K562 (cell line): ENCODE results near the gene CTDSPL. TPM values are rescaled to one million over a fixed set of nuclear protein-coding genes. Genes with fewer than 3 reads are reported as not detected.
A peak's percentile ranks its signal among the peaks of the same experiment; 100 is the strongest.

Source experiments
- ATF7 ChIP-seq: fragments of 450-650 bp; IDR thresholded peaks from 2 replicates; pipeline ENCODE4 v1.7.1; 2014; ENCODE audit warnings: mild to moderate bottlenecking, moderate library complexity
- BACH1 ChIP-seq: fragments of 200-800 bp; sonication (Bioruptor generic); IDR thresholded peaks from 2 replicates; pipeline ENCODE4 v1.6.1; 2016; ENCODE audit warnings: missing genetic modification characterization, missing compliant biosample characterization
- CGGBP1 ChIP-seq: fragments of 250-450 bp; sonication (Bioruptor Pico); IDR thresholded peaks from 2 replicates; pipeline ENCODE4 v1.9.0; 2021; ENCODE audit warnings: mild to moderate bottlenecking
- ELF1 ChIP-seq: fragments of 200-800 bp; sonication (Bioruptor generic); IDR thresholded peaks from 2 replicates; pipeline ENCODE4 v1.6.1; 2016; ENCODE audit warnings: missing genetic modification characterization, missing compliant biosample characterization
- HNRNPUL1 ChIP-seq: fragments of 200-400 bp; formaldehyde crosslinking; IDR thresholded peaks from 2 replicates; pipeline ENCODE4 v1.6.1; 2017; ENCODE audit warnings: low read length
- MYC ChIP-seq, 2 experiments: fragments of 250-450 bp in 1 of 2; sonication (Bioruptor Pico) in 1 of 2; IDR thresholded peaks; 2 replicates each; pipeline versions ENCODE4 v1.5.1 to v1.6.1; 2012 to 2021; ENCODE audit warnings: low read depth in 2 of 2, borderline replicate concordance in 1 of 2, improper control_type of control experiment in 1 of 2, low read length in 1 of 2, mild to moderate bottlenecking in 1 of 2, moderate library complexity in 1 of 2
- RERE ChIP-seq: sonication (generic); formaldehyde crosslinking; IDR thresholded peaks from 2 replicates; pipeline ENCODE4 v1.8.0; 2023; ENCODE audit warnings: missing genetic modification reagents, mild to moderate bottlenecking, borderline replicate concordance
- SOX6 ChIP-seq: fragments of 450-650 bp; IDR thresholded peaks from 2 replicates; pipeline ENCODE4 v1.6.1; 2014; ENCODE audit warnings: mild to moderate bottlenecking
- STAT6 ChIP-seq: sonication (generic); formaldehyde crosslinking; IDR thresholded peaks from 2 replicates; pipeline ENCODE4 v1.8.1; 2023; ENCODE audit warnings: mild to moderate bottlenecking, missing genetic modification reagents
- TEAD4 ChIP-seq, 2 experiments: sonication (generic) in 1 of 2; formaldehyde crosslinking in 1 of 2; IDR thresholded peaks; 2 replicates each; pipeline versions ENCODE4 v1.6.1 to v1.8.0; 2012 to 2022; ENCODE audit warnings: borderline replicate concordance in 1 of 2, inconsistent platforms in 1 of 2, low read length in 1 of 2, mild to moderate bottlenecking in 1 of 2, missing genetic modification reagents in 1 of 2
- TSC22D4 ChIP-seq: fragments of 450-650 bp; IDR thresholded peaks from 2 replicates; pipeline ENCODE4 v1.6.1; 2016; ENCODE audit warnings: missing genetic modification characterization, missing biosample characterization, control low read depth
- ZNF263 ChIP-seq: sonication (generic); formaldehyde crosslinking; IDR thresholded peaks from 2 replicates; pipeline ENCODE4 v1.8.0; 2022; ENCODE audit warnings: mild to moderate bottlenecking, missing genetic modification reagents, borderline replicate concordance
- polyA plus RNA-seq, 8 experiments: library from polyadenylated mRNA; depleted of rRNA in 4 of 8; stranded (reverse) in 5 of 8; unstranded in 3 of 8; fragments of >200 nt; fragmentation: Nextera tagmentation in 2 of 8; fragmentation: Illumina TruSeq in 1 of 8; extraction: Ambion mirVana in 2 of 8; extraction: Trizol in 1 of 8; gene quantifications; 2 replicates each; pipeline versions ENCODE4 v1.2.1 to v1.2.3, GENCODE V29; 2011 to 2014; ENCODE audit warnings: inconsistent platforms in 1 of 8, missing spikeins in 1 of 8
- total RNA-seq, 7 experiments: library from RNA; depleted of rRNA in 6 of 7; stranded (reverse); fragments of >200 nt in 6 of 7; fragmentation: Illumina TruSeq in 2 of 7; extraction: Trizol in 2 of 7; gene quantifications; 2 replicates each; pipeline versions ENCODE4 v1.2.1 to v1.2.3, GENCODE V29; 2011 to 2021; ENCODE audit warnings: low replicate concordance in 1 of 7
- TF ChIP-seq, protein P1 (sequence below): fragments of 250-450 bp; sonication (Bioruptor Pico); IDR thresholded peaks from 2 replicates; pipeline ENCODE4 v1.4.0; 2020

The CTDSPL gene
- total and polyA plus RNA-seq, 9 of the 15 experiments (the other 6 are each of a cell fraction or from before 2014, with no cell fraction given), result 5.1 to 19.3 (median 11.3) TPM

DNA sequence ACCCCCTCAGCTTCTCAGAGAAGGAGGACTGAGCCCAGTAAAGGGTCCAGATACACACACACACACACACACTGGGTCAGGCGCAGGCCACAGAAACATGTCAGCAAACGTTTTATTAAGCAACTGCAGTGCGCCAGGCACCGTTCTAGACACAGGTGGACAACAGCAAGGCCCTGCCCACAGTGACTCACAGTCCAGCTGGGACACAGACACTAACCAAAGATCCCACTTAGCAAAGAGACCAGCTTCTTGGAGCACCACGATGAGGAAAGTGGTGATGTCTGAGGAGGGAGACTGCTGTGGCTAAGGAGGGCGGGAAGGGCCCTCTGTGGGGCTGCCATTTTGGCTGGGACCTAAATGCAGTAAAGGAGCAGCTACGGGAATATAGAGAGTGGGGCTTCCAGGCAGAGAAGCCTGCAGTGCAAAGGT, 126.1 kb downstream of the CTDSPL start (continued):
- TF ChIP-seq STAT6 (CRISPR knock-in tag) (no peak), MYC (IDR thresholded peaks at IDR 0.05; ENCODE audit: low read depth, low read length) (no peak), MYC (CRISPR knock-in tag; IDR thresholded peaks at IDR 0.05; ENCODE audit: borderline replicate concordance, low read depth) (no peak), ZNF263 (no peak), BACH1 (tag) (no peak), ELF1 (tag) (no peak), ATF7 (no peak), SOX6 (no peak), CGGBP1 (CRISPR knock-in tag) (no peak), HNRNPUL1 (no peak), TEAD4 (IDR thresholded peaks at IDR 0.05; ENCODE audit: low read length) (0 out of 2 replicates have a peak, but pooled peaks have one; percentile 9), TEAD4 (CRISPR knock-in tag; IDR thresholded peaks at IDR 0.05; ENCODE audit: borderline replicate concordance) (no peak), RERE (no peak), TSC22D4 (tag) (no peak)
- TF ChIP-seq, protein P1, sequence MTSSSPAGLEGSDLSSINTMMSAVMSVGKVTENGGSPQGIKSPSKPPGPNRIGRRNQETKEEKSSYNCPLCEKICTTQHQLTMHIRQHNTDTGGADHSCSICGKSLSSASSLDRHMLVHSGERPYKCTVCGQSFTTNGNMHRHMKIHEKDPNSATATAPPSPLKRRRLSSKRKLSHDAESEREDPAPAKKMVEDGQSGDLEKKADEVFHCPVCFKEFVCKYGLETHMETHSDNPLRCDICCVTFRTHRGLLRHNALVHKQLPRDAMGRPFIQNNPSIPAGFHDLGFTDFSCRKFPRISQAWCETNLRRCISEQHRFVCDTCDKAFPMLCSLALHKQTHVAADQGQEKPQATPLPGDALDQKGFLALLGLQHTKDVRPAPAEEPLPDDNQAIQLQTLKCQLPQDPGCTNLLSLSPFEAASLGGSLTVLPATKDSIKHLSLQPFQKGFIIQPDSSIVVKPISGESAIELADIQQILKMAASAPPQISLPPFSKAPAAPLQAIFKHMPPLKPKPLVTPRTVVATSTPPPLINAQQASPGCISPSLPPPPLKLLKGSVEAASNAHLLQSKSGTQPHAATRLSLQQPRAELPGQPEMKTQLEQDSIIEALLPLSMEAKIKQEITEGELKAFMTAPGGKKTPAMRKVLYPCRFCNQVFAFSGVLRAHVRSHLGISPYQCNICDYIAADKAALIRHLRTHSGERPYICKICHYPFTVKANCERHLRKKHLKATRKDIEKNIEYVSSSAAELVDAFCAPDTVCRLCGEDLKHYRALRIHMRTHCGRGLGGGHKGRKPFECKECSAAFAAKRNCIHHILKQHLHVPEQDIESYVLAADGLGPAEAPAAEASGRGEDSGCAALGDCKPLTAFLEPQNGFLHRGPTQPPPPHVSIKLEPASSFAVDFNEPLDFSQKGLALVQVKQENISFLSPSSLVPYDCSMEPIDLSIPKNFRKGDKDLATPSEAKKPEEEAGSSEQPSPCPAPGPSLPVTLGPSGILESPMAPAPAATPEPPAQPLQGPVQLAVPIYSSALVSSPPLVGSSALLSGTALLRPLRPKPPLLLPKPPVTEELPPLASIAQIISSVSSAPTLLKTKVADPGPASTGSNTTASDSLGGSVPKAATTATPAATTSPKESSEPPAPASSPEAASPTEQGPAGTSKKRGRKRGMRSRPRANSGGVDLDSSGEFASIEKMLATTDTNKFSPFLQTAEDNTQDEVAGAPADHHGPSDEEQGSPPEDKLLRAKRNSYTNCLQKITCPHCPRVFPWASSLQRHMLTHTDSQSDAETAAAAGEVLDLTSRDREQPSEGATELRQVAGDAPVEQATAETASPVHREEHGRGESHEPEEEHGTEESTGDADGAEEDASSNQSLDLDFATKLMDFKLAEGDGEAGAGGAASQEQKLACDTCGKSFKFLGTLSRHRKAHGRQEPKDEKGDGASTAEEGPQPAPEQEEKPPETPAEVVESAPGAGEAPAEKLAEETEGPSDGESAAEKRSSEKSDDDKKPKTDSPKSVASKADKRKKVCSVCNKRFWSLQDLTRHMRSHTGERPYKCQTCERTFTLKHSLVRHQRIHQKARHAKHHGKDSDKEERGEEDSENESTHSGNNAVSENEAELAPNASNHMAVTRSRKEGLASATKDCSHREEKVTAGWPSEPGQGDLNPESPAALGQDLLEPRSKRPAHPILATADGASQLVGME (CRISPR knock-in tag), result no peak
